Loucy (cell line): Measurements from ENCODE around the gene TMEM63A.

Experiments used
- H2AFZ ChIP-seq: fragments of 200-600 bp; sonication (generic); 2 replicates; pipeline ENCODE4 v1.6.0; 2016; ENCODE audit warnings: antibody characterized with exemption, mild to moderate bottlenecking, low read length, moderate library complexity
- H3F3A ChIP-seq: fragments of 200-600 bp; 2 replicates; pipeline ENCODE4 v1.6.0; 2016; ENCODE audit warnings: antibody characterized with exemption, low read depth, mild to moderate bottlenecking
- H3K27me3 ChIP-seq: fragments of 200-600 bp; sonication (generic); 2 replicates; pipeline ENCODE4 v1.6.1; 2014; ENCODE audit warnings: low read length, mild to moderate bottlenecking; ENCODE audit not compliant: insufficient read depth, poor library complexity, severe bottlenecking
- H3K36me3 ChIP-seq: fragments of 200-600 bp; sonication (generic); 2 replicates; pipeline ENCODE4 v1.6.1; 2016; ENCODE audit warnings: low read length; ENCODE audit not compliant: insufficient read depth
- H3K4me1 ChIP-seq: fragments of 200-600 bp; sonication (generic); 2 replicates; pipeline ENCODE4 v1.5.1; 2014; ENCODE audit warnings: low read length, mild to moderate bottlenecking; ENCODE audit not compliant: insufficient read depth, poor library complexity, severe bottlenecking
- H3K4me2 ChIP-seq: fragments of 200-600 bp; sonication (generic); 2 replicates; pipeline ENCODE4 v1.6.0; 2014; ENCODE audit warnings: antibody characterized with exemption, low read length, low read depth, mild to moderate bottlenecking; ENCODE audit not compliant: poor library complexity, severe bottlenecking
- H3K4me3 ChIP-seq: fragments of 200-600 bp; sonication (generic); 2 replicates; pipeline ENCODE4 v1.5.1; 2014; ENCODE audit warnings: low read length, mild to moderate bottlenecking, mixed read lengths; ENCODE audit not compliant: poor library complexity, severe bottlenecking
- H3K79me2 ChIP-seq: fragments of 200-600 bp; sonication (generic); 2 replicates; pipeline ENCODE4 v1.6.1; 2014; ENCODE audit warnings: low read length; ENCODE audit not compliant: insufficient read depth
- H3K9ac ChIP-seq: fragments of 200-600 bp; sonication (generic); 2 replicates; pipeline ENCODE4 v1.6.0; 2014; ENCODE audit warnings: mild to moderate bottlenecking, low read depth, low read length, moderate library complexity; ENCODE audit not compliant: poor library complexity, severe bottlenecking
- H3K9me2 ChIP-seq: fragments of 200-600 bp; sonication (generic); replicated peaks from 2 replicates; pipeline ENCODE4 v1.6.1; 2016; ENCODE audit warnings: low read depth, low read length, mixed read lengths
- H3K9me3 ChIP-seq: fragments of 200-600 bp; sonication (generic); 2 replicates; pipeline ENCODE4 v1.6.1; 2014; ENCODE audit warnings: mild to moderate bottlenecking, antibody characterized with exemption, low read length, low read depth; ENCODE audit not compliant: insufficient read depth
- H4K20me1 ChIP-seq: fragments of 200-600 bp; sonication (generic); 2 replicates; pipeline ENCODE4 v1.6.0; 2014; ENCODE audit warnings: antibody characterized with exemption, low read length, mild to moderate bottlenecking; ENCODE audit not compliant: insufficient read depth, poor library complexity, severe bottlenecking
- EZH2phosphoT487 ChIP-seq: fragments of 200-600 bp; IDR thresholded peaks from 2 replicates; pipeline ENCODE4 v1.6.1; 2018; ENCODE audit warnings: antibody characterized with exemption, mild to moderate bottlenecking, moderate library complexity, borderline replicate concordance
- TF ChIP-seq, protein P1 (sequence below): fragments of 200-600 bp; sonication (generic); conservative IDR thresholded peaks from 2 replicates; pipeline ENCODE4 v1.5.1; 2014; ENCODE audit warnings: mild to moderate bottlenecking, antibody characterized with exemption, low read length

TMEM63A gene

GRCh38 chr1:225859151-225859550 lies 23.0 kb downstream of the TMEM63A start:
- no peaks in the 10 kb centered on the region for H3K4me1 ChIP-seq
- H3K79me2 ChIP-seq, result no peaks in the 10 kb centered on the region
- H3K9ac ChIP-seq, result no peak overlapping the region
- no peak overlapping the region for H3K4me2 ChIP-seq
- H2AFZ ChIP-seq, result no peak overlapping the region
- TF ChIP-seq, protein P1, sequence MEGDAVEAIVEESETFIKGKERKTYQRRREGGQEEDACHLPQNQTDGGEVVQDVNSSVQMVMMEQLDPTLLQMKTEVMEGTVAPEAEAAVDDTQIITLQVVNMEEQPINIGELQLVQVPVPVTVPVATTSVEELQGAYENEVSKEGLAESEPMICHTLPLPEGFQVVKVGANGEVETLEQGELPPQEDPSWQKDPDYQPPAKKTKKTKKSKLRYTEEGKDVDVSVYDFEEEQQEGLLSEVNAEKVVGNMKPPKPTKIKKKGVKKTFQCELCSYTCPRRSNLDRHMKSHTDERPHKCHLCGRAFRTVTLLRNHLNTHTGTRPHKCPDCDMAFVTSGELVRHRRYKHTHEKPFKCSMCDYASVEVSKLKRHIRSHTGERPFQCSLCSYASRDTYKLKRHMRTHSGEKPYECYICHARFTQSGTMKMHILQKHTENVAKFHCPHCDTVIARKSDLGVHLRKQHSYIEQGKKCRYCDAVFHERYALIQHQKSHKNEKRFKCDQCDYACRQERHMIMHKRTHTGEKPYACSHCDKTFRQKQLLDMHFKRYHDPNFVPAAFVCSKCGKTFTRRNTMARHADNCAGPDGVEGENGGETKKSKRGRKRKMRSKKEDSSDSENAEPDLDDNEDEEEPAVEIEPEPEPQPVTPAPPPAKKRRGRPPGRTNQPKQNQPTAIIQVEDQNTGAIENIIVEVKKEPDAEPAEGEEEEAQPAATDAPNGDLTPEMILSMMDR, result no peak
- no peak for TF ChIP-seq EZH2phosphoT487
- no peaks in the 10 kb centered on the region for H3K27me3 ChIP-seq
- H3K9me3 ChIP-seq, result no peaks in the 10 kb centered on the region
- no peaks in the 10 kb centered on the region for H4K20me1 ChIP-seq
- H3K9me2 ChIP-seq, result no peaks in the 10 kb centered on the region
- peaks cover 33% of the 10 kb centered on the region; the same call in 1 of the 2 replicates for H3K36me3 ChIP-seq
- no peaks in the 10 kb centered on the region for H3F3A ChIP-seq
- no peak overlapping the region for H3K4me3 ChIP-seq

- Histone ChIP-seq H2AFZ (no peak overlapping the region), H3K4me2 (no peak overlapping the region), H3K27me3 (no peaks in the 10 kb centered on the region), H3K9me2 (no peaks in the 10 kb centered on the region), H3F3A (no peaks in the 10 kb centered on the region), H3K79me2 (no peaks in the 10 kb centered on the region), H3K9me3 (no peaks in the 10 kb centered on the region), H3K36me3 (peaks cover 44% of the 10 kb centered on the region; the same call in 1 of the 2 replicates), H3K4me3 (no peak overlapping the region), H3K9ac (no peak overlapping the region), H3K4me1 (no peaks in the 10 kb centered on the region), H4K20me1 (no peaks in the 10 kb centered on the region)
- TF ChIP-seq, protein P1, result no peak
- no peak for TF ChIP-seq EZH2phosphoT487
Observed at GRCh38 chr1:225857256-225857655, 24.9 kb downstream of the TMEM63A start.

DNA sequence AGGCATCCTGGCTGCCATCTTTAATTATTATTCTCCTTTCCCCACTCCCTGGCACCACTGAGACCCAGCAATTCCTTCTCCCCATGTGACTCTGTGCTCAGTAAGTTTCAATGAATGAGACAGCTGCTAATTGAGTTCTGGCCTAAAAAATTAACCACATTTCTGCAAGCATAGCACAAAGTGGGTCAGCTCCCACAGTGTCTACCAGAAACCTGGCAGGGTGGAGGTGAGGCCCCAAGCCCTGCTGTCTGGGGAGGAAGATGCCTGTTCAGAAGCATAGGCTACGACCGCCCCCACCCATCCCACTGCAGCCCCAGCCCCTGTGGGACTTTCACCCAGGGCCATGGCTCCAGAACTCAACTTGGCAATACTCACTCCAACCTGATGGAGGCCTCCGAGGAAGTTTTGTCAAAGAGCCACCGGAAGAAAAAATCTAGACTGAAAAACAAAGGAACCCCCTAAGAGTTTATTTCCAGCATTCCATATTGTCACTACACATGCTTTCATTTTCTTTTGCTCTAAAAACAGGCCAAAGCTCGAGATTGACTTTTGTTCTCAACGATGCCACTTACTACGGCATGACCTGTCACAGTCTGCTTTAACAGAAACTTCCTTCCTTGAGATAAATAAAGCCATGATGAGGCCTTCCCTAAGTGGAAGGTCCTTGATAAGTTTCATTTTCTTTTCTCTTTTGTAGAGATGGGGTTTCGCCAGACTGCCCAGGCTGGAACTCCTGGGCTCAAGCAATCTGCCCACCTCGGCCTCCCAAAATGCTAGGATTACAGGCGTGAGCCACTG lies 26.5 kb downstream of the TMEM63A start:
- H3K4me3 ChIP-seq, result no peak overlapping the region
- no peak overlapping the region for H3K4me2 ChIP-seq
- no peaks in the 10 kb centered on the region for H4K20me1 ChIP-seq
- H3K36me3 ChIP-seq, result peaks cover 28% of the 10 kb centered on the region; the same call in 1 of the 2 replicates
- H2AFZ ChIP-seq, result no peak overlapping the region
- no peaks in the 10 kb centered on the region for H3K79me2 ChIP-seq
- H3F3A ChIP-seq, result no peaks in the 10 kb centered on the region
- H3K27me3 ChIP-seq, result no peaks in the 10 kb centered on the region
- no peaks in the 10 kb centered on the region for H3K9me3 ChIP-seq
- H3K9ac ChIP-seq, result no peak overlapping the region
- TF ChIP-seq, protein P1, result no peak
- no peak for TF ChIP-seq EZH2phosphoT487
- H3K9me2 ChIP-seq, result no peaks in the 10 kb centered on the region
- no peaks in the 10 kb centered on the region for H3K4me1 ChIP-seq
